Right ventricle myocardium inferior (tissue), 1 donor: ENCODE measurements around the gene CREM. TPM values are rescaled to one million over a fixed set of nuclear protein-coding genes. Genes with fewer than 3 reads are reported as not detected.
A peak's percentile ranks its signal among the peaks of the same experiment; 100 is the strongest.

Experiments
- ATAC-seq: fragments of 200-7000 bp; cut with Tn5 transposase; one replicate; pipeline ENCODE4 v1.9.1; 2020; ENCODE audit warnings: mild to moderate bottlenecking, moderate library complexity
- DNase-seq: peaks from one replicate; pipeline ENCODE4 v3.0.0; 2021; ENCODE audit errors: missing footprints
- intact Hi-C: fragments of 100-400 bp; cut with DNase I; formaldehyde crosslinking; loops from one replicate; pipeline ENCODE4 v1.11.0; 2022
- total RNA-seq: library from RNA; stranded (reverse); fragmentation: NEBNext Ultra II Directional; extraction: Animal tissue kit (Norgen Biotek cat#: 25700); gene quantifications from one replicate; pipeline ENCODE4 v1.2.1, GENCODE V29; 2021
- donor health status: DM: no; HTN: yes; CAD: no; lungs with severe emphysema.

Gene CREM
- total RNA-seq, 1 donor from 2014 or later: 63.7 TPM

DNA sequence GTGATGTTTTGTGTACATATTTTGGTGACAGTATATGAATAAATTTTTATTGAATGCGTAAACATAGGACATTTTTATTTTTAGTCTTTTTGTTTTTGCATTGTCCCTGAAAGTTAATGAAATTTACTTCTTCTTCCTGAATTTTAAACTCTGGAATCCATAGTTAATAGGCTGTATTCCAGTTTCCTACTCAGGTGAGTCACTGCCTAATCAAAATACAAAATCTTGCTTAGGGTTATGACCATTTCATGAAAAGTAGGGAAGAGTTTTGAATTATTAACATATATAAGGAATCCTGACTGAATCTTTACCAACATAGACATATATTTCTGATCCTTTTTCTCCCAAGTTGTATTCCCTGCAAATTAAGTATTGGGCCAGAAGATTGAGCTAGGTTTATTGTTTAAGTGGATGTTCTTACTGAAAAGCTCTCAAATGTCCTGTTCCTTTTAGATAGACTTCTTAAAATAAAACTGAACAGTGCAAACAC is 2.6 kb downstream of the CREM start:
- no peak for DNase-seq
- ATAC-seq: no peak
- intact Hi-C loops: loop anchor here (5.0 to 10.0 kb wide), 2 partner anchors 206 to 513 kb away; partner anchors contain the start of genes CCNY and FZD8

DNA sequence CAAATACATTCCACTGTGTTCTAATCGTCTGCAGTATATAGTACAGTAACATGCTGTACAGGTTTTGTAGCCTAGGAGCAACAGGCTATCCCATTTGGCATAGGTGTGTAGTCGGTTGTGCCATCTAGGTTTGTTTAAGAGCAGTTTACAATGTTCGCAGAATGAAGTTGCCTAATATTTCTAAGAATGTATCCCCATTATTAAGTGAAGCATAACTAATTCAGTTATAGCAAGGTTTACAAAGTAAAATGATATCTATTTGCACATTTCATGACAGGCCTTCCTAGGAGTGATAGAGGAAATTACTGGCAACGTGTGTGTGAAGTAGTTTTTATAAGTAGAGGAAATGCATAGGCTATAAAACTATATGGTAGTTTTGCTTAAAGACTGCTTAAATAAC is 4.0 kb downstream of the CREM start:
- intact Hi-C loops: no loop called here
- DNase-seq (no peak), ATAC-seq (no peak)

DNA sequence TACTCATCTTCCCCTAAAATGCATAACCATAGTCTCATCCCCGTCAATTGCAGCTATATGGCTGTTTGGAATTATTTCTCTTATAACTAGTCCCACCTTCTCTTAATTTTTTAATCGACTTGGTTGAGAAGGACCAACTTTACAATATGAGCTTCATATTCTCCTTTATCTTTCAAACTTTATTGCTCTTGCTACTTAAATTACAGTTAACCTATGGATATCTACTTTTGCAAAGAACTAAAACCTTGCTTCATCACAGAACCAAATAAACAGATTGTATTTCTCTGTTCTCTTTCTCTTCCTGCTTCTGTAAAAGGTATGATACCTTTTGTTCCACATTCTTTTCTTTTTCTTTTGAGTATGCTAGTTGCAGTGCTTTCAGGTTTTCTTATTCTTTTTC is 6.1 kb downstream of the CREM start:
- ATAC-seq (no peak), DNase-seq (no peak)
- intact Hi-C loops: no loop called here

DNA sequence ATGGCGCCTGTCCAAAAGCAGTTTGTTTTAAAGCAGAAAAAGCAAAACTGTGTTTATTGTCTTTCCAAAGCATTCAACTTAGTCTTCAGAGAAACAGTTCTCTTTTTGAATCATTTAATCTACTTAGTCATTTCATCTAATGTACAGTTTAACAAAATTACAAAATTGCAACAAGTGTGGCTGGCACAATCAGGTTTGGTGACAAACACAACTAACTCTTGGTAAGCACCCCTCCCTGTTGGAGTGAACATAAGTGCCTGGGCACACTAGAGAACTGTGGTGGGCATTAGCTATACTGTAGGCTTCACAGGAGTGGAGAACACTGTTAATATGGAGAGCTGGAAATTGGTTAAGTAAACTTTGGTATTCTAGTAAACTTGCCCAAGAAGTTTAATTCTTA is 6.9 kb downstream of the CREM start:
- DNase-seq (no peak), ATAC-seq (no peak)
- intact Hi-C loops: no loop called here

DNA sequence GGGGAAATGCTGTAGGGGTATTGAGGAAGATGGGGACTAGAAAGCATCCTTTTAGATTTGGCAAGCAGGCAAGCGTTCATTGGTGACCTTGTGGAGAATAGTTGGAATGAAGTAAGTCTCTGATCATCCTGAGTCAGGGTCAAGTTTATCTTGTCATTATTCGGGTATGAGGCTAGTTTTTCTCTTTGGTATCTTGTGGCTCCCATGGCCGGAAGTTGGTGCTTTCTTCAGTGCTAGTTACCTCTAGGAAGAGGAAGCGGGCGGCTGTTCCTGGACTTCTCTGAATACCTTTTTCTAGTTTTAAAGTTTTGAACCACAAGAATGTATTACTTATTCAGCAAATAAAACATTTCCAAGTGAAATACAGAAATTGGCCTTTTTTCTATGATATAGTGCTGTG is 9.2 kb downstream of the CREM start:
- intact Hi-C loops: no loop called here

DNA sequence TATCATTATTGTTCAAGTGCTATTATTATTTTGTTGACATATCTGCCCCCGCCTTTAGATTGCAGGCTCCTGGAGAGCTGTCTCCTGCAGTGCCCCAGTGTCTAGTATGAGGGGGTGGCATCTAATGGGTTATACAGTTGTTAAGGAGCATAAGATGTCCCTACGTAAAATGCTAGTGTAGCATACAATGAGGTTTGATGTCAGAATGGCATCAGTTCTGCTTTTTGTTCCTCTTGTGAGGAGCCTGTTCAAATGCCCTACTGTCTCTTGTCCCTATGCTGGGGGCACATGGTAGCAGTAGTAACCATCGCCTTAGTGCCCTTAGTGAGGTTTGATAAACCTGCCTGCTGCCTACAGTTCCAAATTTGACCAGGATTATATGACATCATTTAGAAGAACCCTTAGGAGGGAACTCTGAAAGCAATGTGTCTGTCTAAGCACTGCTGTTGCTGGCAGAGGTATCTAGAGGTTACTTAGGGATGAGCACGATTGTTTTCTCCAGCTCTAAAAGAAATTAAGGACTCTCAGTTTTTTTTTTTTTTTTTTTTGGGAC is 9.7 kb downstream of the CREM start:
- DNase-seq (no peak), ATAC-seq (no peak)
- intact Hi-C loops: no loop called here

More for the DNA sequence above, 9.2 kb downstream of the CREM start:
- DNase-seq (no peak), ATAC-seq (no peak)

DNA sequence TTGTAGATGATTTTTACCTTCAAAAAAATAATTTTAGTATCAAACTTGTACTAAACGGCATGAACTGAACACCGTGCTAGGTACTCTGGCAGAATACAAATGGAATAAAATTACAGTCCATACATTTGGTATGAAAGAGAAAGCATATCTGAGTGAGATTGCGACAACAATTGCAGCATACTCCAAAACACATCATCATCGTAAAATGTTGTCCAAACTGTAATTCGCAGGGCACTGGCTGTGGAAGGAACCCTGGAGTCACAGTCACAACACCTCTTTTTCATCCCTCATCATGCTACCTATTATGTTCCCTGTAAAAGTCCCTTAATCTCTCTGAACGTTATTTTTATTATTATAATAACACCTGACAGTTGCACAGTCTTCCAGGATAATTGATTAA is 13.5 kb downstream of the CREM start:
- DNase-seq (no peak), ATAC-seq (no peak)
- intact Hi-C loops: no loop called here

DNA sequence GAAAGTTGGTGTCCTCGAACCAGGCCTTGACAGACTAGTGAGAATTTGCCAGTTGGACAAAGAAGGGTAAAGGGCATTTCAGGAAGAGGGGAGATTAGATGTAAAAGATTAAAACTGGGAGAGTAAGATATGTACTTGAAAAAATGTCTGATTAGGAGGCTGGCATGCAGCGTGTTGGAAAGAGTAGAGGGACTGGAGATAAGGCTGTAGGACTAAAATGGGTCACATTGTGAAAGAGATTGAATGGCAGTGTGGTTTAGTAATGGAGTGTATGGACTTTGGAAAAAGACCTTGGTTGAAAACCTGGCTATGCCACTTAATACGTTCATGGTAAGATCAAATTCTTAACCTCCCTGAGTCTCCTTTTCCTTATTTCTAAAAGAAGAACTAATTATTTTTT is 14.1 kb downstream of the CREM start:
- ATAC-seq (no peak), DNase-seq (no peak)
- intact Hi-C loops: no loop called here

DNA sequence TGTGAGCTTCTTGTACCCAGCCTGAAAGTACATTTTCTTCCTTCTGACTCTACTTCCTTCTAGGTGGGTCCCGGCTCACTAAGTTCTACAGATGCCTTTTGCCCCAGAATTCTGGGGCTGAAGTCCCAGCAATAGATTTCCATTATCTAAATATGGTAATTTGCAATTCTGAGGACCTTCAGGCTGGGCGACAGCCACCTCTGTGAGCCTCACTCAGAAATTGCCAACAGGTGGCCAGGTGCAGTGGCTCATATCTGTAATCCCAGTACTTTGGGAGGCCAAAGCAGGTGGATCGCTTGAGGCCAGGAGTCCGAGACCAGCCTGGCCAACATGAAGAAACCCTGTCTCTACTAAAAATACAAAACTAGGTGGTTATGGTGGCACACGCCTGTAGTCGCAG is 23.7 kb downstream of the CREM start:
- DNase-seq (no peak), ATAC-seq (no peak)

DNA sequence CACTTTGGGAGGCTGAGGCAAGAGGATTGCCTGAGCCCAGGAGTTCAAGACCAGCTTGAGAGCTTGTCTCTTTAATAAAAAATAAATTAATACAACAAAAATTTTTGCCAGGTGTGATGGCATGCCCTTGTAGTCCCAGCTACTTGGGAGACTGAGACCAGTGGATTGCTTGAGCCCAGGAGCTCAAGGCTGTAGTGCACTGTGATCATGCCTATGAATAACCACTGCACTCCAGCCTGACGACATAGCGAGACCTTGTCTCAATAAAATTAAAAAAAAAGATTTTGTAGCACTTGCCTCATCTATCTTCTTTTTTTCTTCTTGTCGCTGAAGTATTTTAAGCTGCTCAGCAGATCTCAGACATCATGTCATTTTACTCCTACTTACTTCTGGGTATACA is 26.3 kb downstream of the CREM start:
- no peak for ATAC-seq
- intact Hi-C loops: no loop called here

More for the DNA sequence above, 23.7 kb downstream of the CREM start:
- intact Hi-C loops: no loop called here

DNA sequence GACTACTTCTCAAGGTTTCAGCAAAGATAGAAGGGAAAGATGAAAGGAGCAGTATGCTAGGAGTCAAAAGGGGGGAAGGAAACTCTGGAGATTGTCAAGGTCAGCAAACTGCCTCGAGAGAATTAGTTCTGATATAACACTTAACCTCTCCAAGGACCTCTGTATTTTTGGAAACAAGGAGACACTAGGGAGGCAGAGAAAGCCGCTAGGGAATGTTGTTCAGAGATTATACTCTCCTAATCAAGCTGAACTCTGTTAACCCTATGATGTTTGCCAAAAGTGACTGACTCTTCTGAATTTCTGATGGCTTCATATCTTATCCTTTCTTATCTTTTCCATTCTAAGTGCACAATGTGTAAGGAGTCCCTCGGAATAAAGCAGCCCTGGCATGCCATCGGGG is 27.1 kb downstream of the CREM start:
- ATAC-seq (peak; percentile 85), DNase-seq (no peak)
- intact Hi-C loops: no loop called here

More for the DNA sequence above, 26.3 kb downstream of the CREM start:
- DNase-seq: no peak

DNA sequence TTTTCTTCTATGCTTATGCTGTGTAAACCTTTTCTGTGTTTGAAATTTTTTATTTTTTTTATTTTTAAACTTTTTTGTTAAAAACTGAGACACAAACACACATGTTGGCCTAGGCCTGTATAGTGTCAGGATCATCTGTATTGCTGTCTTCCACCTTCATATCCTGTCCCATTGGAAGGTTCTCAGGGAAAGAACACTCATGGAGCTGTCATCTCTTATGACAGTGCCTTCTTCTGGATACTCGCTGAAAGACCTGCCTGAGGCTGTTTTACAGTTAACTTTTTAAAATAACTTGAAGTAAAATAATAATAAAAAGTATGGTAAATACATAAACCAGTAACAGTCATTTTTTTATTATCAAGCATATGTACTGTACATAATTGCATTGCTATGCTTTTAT is 34.1 kb downstream of the CREM start:
- no peak for ATAC-seq
- intact Hi-C loops: no loop called here

DNA sequence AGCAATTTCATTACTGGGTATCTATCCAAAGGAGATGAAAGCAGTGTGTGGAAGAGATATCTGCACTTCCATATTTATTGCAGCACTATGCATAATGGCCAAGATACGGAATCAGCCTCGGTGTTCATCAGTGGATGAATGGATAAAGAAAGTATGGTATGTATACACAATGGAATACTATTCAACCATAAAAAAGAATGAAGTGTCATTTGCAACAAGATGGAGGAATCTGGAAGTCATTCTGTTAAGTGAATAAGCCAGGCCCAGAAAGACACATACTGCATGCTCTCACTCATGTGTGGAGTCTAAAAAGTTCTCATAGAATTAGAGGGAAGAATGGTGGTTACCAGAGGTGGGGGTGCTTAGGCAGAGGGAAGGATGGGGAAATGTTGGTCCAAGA is 35.3 kb downstream of the CREM start:
- no peak for ATAC-seq
- DNase-seq: no peak
- intact Hi-C loops: no loop called here

More for the DNA sequence above, 34.1 kb downstream of the CREM start:
- no peak for DNase-seq

DNA sequence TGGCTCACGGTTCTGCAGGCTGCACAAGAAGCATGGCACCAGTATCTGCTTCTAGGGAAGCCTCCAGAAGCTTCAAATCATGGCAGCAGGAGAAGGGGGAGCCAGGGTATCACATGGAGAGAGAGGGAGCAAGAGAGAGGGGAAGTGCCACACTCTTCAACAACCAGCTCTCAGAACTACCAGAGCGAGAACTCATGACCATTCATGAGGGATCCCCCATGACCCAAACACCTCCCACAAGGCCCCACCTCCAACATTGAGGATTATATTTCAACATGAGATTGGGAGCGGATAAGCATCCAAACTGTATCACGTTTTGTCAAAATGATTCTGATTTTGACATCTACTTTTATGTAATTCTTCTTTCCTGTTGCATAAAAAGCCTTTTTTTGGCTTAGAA is 38.5 kb downstream of the CREM start:
- ATAC-seq: no peak

DNA sequence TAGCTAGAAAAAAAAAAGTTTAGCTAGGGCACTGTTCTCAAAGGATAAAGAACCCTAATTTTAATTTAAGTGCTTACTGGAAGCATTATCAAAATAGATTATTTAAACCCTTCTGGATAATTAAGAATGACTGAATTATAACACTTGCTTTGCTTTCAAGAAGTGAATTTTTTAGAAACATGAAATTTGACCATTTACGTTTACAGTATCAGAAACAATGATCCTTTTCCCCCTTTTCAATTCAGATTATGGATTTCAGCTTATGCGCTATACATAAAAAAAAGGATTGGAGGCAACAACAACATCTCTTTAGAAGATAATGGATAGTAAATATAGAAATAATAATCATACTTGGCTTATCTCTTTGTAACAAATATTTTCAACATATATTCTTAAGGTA is 39.2 kb downstream of the CREM start:
- intact Hi-C loops: no loop called here
- DNase-seq (no peak), ATAC-seq (no peak)

More for the DNA sequence above, 38.5 kb downstream of the CREM start:
- no peak for DNase-seq
- intact Hi-C loops: no loop called here

DNA sequence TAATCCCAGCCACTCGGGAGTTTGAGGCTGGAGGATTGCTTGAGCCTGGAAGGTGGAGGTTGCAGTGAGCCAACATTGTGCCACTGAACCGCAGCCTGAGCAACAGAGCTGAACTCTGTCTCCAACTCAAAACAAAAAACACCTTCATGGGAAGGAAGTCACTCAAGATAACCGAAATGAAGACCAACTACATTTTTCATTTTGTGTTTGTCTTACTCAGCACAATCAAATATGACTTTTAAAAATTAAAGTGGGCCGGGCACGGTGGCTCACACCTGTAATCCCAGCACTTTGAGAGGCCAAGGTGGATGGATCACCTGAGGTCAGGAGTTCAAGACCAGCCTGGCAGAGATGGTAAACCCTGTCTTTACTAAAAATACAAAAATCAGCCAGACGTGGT is 40.0 kb downstream of the CREM start:
- DNase-seq (no peak), ATAC-seq (no peak)
- intact Hi-C loops: no loop called here

DNA sequence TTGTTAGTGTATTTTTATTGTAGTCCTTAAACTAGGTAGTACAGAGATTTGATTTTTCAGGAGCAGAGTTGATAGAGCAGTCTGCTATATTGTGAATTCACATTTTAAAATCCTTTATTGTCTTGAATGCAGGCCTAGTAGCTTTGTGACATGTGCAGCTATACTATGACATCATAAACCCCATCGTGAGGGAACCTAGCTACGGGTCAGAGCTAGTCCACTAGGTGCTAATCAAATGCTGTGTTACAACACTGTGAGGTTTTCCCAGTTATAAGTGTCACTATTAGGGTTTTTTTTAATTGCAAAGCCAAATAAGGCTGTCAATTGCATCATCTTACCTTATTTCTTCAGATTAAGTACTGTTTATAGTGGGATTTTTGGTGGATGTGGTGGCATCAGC is 40.7 kb downstream of the CREM start:
- intact Hi-C loops: no loop called here
- ATAC-seq: no peak
- no peak for DNase-seq

DNA sequence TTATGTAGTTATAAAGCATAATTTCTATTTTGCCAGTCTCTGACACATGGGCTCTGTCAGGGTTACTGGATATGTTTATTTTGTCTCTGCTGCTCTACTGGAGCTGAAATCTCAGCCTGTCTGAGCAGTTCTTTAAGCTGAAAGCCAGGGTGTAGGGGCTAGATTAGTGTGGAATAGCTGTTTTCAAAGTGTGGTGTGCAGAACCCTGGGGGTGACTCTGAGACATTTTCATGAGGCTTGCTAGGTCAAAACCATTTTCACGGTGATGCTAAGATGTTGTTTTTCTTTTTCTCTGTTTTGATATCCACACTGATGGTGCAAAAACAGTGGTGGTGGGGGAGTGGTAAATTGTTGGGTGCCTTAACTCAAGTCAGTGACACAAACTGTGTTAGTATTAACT is 45.5 kb downstream of the CREM start:
- ATAC-seq (no peak), DNase-seq (no peak)
- intact Hi-C loops: no loop called here

DNA sequence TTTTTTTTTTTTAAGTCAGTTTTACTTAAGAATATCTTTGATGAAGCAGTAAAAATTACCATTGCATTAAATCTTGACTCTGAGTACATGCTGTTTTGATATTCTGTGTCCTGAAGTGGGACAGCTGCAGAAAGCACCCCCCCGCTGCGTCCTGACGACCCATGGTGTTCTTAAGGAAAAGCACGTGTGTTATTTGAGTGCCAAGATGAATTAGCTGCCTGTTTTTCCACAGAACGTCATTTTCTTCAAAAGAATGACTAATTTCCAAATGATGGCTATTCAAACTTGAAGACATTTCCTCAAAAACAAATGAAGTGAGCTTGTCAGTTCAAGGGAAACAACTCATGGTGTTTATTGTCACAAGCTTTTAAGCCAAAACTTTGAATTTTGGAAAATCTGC is 45.9 kb downstream of the CREM start:
- peak; percentile 73 for DNase-seq
- intact Hi-C loops: no loop called here
- no peak for ATAC-seq

DNA sequence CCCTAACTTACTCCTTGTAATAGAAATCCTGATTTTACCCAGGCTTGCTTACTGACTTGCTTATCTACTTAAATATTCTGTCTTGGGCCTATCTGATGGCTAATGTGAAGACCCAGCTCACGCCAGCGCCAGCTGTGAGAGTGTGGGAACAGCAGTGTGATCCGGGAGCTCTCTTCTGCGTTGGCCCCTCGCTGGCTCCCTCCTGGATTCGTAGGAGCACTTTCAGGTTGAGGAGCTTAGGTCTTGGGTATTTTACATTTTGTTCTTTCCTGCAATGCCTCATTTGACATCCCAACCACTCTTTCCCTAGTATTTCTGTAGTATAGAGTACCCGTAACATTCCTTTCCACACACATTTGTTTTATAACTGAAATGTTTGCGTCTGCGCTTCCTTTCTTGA is 51.7 kb downstream of the CREM start:
- intact Hi-C loops: no loop called here
- ATAC-seq (no peak), DNase-seq (no peak)
